Breast epithelium (tissue), 4 donors: ENCODE measurements around the gene ACOX2. TPM values are rescaled to one million over a fixed set of nuclear protein-coding genes. Genes with fewer than 3 reads are reported as not detected.
A peak's percentile ranks its signal among the peaks of the same experiment; 100 is the strongest.

Experiments
- DNase-seq, 2 donors: peaks; one replicate each; pipeline ENCODE4 v3.0.0-alpha.2; 2019; ENCODE audit warnings: low spot score in 2 of 2
- H3K27ac ChIP-seq, 2 donors: fragments of 200-600 bp; sonication (generic) in 1 of 2; one replicate each; pipeline ENCODE4 v1.5.1; 2016 to 2019; ENCODE audit warnings: mild to moderate bottlenecking in 1 of 2
- H3K27me3 ChIP-seq, 2 donors: fragments of 200-600 bp; sonication (generic) in 1 of 2; one replicate each; pipeline versions ENCODE4 v1.5.1 to v1.6.0; 2017 to 2019; ENCODE audit warnings: control low read depth in 1 of 2, mild to moderate bottlenecking in 1 of 2
- H3K36me3 ChIP-seq: fragments of 200-600 bp; one replicate; pipeline ENCODE4 v1.5.1; 2019
- H3K4me1 ChIP-seq, 2 donors: fragments of 200-600 bp; sonication (generic); one replicate each; pipeline ENCODE4 v1.5.1; 2016 to 2019; ENCODE audit warnings: control low read depth in 1 of 2
- H3K4me3 ChIP-seq, 3 donors: fragments of 200-600 bp; sonication (generic); 1 replicate in 2 of 3; 2 replicates in 1 of 3; pipeline ENCODE4 v1.5.1; 2016 to 2019; ENCODE audit warnings: mild to moderate bottlenecking in 3 of 3, moderate library complexity in 2 of 3
- H3K9me3 ChIP-seq, 2 donors: fragments of 200-600 bp; sonication (generic) in 1 of 2; one replicate each; pipeline ENCODE4 v1.5.1; 2016 to 2019; ENCODE audit warnings: control low read depth in 1 of 2
- CTCF ChIP-seq, 3 donors: fragments of 450-650 bp; IDR thresholded peaks; one replicate each; pipeline ENCODE4 v1.5.1; 2016 to 2017; ENCODE audit warnings: antibody characterized with exemption in 3 of 3, mild to moderate bottlenecking in 3 of 3, moderate library complexity in 3 of 3
- POLR2A ChIP-seq: fragments of 450-650 bp; IDR thresholded peaks from one replicate; pipeline ENCODE4 v1.6.1; 2016; ENCODE audit warnings: antibody characterized with exemption, mild to moderate bottlenecking, moderate library complexity
- POLR2AphosphoS5 ChIP-seq, 3 donors: sonication (generic); formaldehyde crosslinking; IDR thresholded peaks; one replicate each; pipeline ENCODE4 v1.6.1; 2017; ENCODE audit warnings: antibody characterized with exemption in 3 of 3
- intact Hi-C: fragments of 100-400 bp; cut with DNase I; formaldehyde crosslinking; loops from one replicate; pipeline ENCODE4 v1.15.1; 2023; ENCODE audit warnings: low total_unique reads
- total RNA-seq, 3 donors: library from RNA; depleted of rRNA; stranded (reverse); fragments of >200 nt; gene quantifications; one replicate each; pipeline ENCODE4 v1.1.0, GENCODE V29; 2016

Gene ACOX2
- total RNA-seq, 3 donors from 2014 or later: 12.1 to 31.5 (median 17.6) TPM

- H3K4me3 ChIP-seq: peak overlapping the region in 1 of 3 donors; percentile 2
- no peaks in the 10 kb centered on the region for H3K27me3 ChIP-seq
- H3K27ac ChIP-seq: no peak overlapping the region
- DNase-seq: no peak
- TF ChIP-seq POLR2A (no peak), CTCF (IDR thresholded peaks at IDR 0.05) (no peak), POLR2AphosphoS5 (IDR thresholded peaks at IDR 0.05) (no peak)
- no peaks in the 10 kb centered on the region for H3K36me3 ChIP-seq
- H3K4me1 ChIP-seq: peaks cover 0 to 4% of the 10 kb centered on the region in 2 donors
- intact Hi-C loops: no loop called here
- no peaks in the 10 kb centered on the region for H3K9me3 ChIP-seq
These were observed 49.7 kb downstream of the ACOX2 start for GRCh38 chr3:58487140-58487886.

- Histone ChIP-seq H3K27me3 (no peaks in the 10 kb centered on the region), H3K27ac (no peak overlapping the region), H3K4me3 (no peak overlapping the region), H3K36me3 (no peaks in the 10 kb centered on the region), H3K9me3 (no peaks in the 10 kb centered on the region), H3K4me1 (no peaks in the 10 kb centered on the region)
- TF ChIP-seq CTCF (IDR thresholded peaks at IDR 0.05) (no peak), POLR2A (no peak), POLR2AphosphoS5 (IDR thresholded peaks at IDR 0.05) (no peak)
- no peak for DNase-seq
- intact Hi-C loops: no loop called here
These were observed 51.1 kb downstream of the ACOX2 start for GRCh38 chr3:58485801-58486435.

- H3K27me3 ChIP-seq: no peaks in the 10 kb centered on the region
- no peaks in the 10 kb centered on the region for H3K9me3 ChIP-seq
- DNase-seq: no peak
- intact Hi-C loops: no loop called here
- no peak overlapping the region for H3K4me3 ChIP-seq
- H3K4me1 ChIP-seq: no peaks in the 10 kb centered on the region
- no peak overlapping the region for H3K27ac ChIP-seq
- no peak for TF ChIP-seq POLR2A
- no peak for TF ChIP-seq CTCF (IDR thresholded peaks at IDR 0.05)
- TF ChIP-seq POLR2AphosphoS5 (IDR thresholded peaks at IDR 0.05): no peak
- no peaks in the 10 kb centered on the region for H3K36me3 ChIP-seq
These were observed 52.3 kb downstream of the ACOX2 start for GRCh38 chr3:58484722-58485069.

GRCh38 chr3:58484045-58484721, 52.8 kb downstream of the ACOX2 start:
- no peak overlapping the region for H3K27ac ChIP-seq
- H3K9me3 ChIP-seq: no peaks in the 10 kb centered on the region
- H3K27me3 ChIP-seq: no peaks in the 10 kb centered on the region
- TF ChIP-seq CTCF (IDR thresholded peaks at IDR 0.05): no peak
- no peak for TF ChIP-seq POLR2A
- no peak for TF ChIP-seq POLR2AphosphoS5 (IDR thresholded peaks at IDR 0.05)
- no peaks in the 10 kb centered on the region for H3K36me3 ChIP-seq
- intact Hi-C loops: no loop called here
- DNase-seq: no peak
- no peaks in the 10 kb centered on the region for H3K4me1 ChIP-seq
- no peak overlapping the region for H3K4me3 ChIP-seq
